ENCODE measurements around the gene IQGAP3.

DNA sequence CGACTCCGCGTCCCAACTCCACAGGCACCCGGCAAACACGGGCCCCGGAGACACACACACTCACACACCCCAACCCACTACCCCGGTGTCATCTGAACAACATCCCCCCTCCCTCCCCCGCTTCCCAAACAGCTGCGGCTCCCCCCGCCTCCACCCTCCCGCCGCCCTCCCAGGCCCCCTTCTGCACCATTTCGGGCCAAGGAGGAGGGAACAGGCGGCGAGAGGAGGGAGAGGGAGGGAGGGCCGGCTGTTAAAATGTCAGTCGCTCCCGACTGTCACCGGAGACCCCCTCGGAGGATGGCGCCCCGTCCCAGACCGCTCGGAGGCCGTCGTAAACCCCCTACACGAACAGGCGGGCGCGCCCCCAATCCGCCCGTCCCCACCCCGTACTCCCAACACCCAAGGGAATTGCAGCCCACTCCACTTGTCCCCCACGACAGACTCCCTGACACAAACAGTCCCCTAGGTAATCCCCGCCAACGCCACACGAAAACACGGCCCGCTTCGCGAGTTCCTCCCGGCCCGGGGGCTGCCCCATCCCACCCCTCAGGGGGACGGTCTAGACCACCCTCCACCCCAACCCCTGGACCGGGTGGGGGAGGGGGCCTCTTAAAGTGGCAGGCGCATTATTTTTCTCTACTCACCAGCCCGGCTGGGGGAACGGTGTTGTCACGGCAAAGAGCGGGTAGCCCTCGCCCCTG, 72.4 kb downstream of the IQGAP3 start:
- TF ChIP-seq, protein P1, sequence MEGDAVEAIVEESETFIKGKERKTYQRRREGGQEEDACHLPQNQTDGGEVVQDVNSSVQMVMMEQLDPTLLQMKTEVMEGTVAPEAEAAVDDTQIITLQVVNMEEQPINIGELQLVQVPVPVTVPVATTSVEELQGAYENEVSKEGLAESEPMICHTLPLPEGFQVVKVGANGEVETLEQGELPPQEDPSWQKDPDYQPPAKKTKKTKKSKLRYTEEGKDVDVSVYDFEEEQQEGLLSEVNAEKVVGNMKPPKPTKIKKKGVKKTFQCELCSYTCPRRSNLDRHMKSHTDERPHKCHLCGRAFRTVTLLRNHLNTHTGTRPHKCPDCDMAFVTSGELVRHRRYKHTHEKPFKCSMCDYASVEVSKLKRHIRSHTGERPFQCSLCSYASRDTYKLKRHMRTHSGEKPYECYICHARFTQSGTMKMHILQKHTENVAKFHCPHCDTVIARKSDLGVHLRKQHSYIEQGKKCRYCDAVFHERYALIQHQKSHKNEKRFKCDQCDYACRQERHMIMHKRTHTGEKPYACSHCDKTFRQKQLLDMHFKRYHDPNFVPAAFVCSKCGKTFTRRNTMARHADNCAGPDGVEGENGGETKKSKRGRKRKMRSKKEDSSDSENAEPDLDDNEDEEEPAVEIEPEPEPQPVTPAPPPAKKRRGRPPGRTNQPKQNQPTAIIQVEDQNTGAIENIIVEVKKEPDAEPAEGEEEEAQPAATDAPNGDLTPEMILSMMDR (IDR thresholded peaks at IDR 0.05) = no peak
- TF ChIP-seq POLR2A (IDR thresholded peaks at IDR 0.05) = no peak

All from uterus (tissue), 2 donors.